NCI-H748 treated with DMSO at 0.1 percent for 48 hours (cell line): ENCODE measurements around the gene NGDN.
"Not testable (repeated sequence)": the region's sequence is repeated elsewhere in the genome, so short reads cannot be mapped to it uniquely, and the experiment has no call there.

Source experiments
- DNase-seq: peaks from one replicate; lab custom pipeline; 2025; lab: John Stamatoyannopoulos, UW

NGDN gene

DNA sequence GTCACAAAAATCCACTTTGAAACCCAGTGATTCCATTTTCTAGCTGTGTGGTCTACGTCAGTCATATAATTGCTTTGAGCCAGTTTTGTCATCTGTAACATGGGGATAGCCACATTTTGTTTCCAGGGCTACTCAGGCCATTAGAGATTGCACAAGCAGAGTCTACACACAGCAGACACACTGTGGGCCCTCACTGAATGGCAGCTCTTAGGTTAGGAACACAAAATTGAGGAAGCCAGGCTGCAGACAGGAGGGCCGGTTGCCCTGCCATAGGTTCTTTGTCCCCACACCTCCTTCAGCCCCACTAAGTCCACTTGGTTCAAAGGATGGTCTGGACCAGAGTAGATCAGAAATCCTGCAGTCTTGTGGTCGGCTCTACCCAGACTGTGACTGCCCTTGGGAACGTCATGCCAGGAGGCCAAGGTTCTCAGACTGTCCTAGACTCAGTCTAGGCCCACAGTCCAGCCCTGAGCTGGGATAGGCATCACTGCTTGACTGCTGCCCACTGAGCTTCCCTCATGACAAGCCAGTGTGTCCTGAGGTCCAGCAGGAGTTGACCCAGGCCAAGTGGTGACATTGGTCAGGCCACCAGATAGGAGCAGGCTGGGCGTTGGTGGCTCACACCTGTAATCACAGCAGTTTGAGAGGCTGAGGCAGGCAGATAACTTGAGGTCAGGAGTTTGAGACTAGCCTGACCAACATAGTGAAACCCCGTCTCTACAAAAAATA, 30.2 kb upstream of the NGDN start:
- DNase-seq, result no peak

DNA sequence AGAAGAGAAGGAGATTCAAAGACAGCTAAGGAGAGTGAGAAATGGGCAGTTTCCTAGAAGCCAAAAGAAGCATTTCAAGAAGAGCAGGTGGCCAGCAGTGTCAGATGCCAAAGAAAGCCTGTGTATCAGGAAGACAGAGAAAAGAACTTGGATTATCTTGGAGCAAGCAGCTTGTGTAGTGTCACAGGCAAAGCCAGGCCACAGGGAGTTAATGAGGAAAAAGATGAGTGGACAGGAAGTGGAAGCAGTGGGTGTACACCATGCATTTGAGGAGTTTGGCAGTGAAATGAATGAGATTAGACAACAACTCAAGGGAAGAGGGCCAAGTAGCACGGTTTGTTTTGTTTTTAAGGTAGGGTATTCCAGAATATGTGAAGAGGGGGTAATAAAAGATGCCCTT, 28.4 kb upstream of the NGDN start:
- no peak for DNase-seq

DNA sequence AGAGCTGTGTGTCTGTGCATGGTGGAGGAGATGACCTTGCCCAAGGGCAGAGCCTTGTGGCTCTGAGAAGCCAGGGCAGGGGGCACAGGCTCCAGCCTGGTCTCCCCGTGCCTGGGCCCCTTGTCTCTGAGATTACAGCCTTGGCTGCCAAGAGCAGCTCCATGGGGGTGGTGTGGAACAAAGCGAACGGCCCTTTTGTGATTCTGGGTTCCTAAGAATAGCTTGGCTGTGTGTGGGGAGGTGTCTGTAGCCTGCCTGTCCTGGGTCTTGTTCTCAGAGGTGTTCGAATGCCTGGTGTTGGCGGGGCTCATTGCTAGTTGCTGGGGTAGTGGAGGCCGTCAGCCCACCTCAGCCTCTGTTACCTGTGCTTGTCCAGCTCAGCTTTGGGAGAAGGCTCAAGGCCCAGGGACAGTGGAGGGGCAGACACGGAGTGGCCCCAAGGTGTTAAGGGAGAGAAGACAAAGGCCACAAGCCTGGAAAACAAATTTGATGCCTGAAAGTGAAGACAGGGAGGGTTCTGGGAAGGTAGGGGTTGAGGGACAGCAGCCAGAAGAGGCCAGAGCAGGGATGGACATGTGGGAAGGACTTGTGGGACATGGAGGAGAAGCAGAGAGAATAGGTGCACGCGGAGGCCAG, 26.7 kb upstream of the NGDN start:
- DNase-seq, result no peak

DNA sequence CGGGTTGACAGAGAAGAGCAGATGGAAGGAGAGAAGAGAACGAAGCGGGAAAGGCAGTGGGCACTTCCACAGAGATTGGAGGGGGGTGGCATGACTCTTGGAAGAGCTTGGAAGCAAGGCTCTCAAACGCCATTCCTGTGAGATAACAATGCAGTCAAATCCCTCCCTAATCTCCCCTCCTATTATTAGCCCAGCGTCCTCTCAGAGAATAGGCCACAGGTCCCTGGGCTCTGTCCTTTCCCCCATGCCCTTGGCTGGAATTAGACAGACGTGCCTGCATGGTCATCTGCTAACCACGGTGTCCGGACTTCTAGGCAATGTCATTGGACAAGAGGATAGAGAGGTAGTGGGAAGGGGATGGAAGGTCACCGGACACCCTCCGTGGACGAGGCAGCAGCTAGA, 26.1 kb upstream of the NGDN start:
- DNase-seq, result no peak

DNA sequence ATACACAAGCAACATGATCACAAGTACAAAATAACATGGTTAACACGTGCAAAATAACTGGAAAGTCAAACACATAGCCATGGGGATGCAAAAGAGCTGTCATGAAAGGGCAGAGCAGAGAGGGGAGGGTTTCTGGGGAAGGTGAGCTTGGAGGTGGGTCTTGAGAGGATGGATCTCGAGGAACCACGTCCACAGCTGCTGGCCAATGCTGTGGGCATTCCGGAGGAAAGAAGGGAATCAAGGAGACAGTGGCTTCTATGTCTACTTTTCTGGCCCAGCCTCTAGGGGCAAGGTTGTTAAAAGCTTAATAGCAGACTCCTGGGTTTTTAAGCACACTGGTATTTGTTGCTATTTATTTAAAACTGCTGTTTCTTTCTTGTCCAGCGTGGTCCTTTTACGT, 25.6 kb upstream of the NGDN start:
- no peak for DNase-seq

DNA sequence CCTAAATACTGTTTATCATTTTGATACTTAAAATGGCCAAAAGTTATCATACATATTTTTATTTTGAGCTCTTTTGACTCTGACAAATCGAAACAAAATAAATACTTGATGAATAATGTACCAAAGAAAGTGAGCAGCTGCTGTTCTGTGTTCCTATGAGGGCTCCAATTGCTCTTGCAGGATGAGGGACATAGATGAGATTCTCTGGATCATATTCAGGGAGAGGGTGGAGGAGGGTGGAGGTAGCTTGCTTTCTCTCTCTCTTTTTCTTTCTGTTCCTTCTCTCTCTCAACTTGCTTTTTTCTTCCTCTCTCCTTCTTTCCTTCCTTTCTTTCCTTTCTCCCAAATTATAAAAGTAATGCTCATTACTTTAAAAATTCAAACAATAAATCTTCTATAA, 25.2 kb upstream of the NGDN start:
- DNase-seq, result no peak

DNA sequence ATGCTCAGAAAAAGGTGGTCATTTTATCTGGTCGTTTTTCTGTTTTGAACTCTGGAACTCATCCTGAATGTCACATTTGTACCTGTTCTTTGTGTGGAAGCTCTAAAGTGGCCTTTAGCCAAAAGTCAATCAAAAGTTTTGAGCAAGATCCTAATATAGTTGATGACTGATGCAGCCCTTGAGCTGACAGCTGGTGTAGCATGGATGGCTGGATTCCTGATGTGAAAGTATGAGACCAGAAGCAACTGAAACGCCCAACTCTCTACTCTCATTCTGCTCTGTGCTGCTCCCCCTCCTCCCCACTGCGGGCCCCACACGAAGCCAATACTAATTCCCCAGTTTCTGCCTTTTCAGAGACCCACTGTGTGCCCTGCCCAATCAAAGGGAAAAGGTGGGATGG, 23.7 kb upstream of the NGDN start:
- DNase-seq, result no peak

DNA sequence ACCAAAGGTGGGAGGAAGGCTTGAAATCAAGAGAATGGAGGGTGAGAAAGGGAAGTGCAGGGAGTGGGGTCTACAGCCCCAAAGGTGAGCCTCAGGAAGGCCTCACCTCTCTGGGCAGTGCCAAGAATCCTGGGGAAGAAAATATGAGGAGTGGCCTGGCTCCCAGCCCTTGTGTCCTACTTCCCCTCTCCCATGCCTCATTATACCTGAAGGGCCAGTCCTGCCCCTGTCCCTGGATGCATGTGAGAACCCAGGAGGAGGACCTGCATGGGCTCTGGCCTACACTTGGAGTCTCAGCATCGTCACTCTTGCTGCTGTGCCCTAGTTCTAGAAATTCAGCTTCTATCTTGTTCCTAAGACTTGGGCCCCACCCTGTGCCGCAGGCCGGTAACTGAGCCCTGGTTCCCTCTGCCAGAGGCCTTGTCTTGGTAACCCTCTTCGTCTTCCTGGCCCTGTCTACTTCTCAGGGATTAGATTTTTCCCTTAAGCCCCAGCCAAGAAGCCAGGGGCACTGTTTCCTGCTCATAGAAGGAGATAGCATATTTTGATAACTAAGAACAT, 23.1 kb upstream of the NGDN start:
- no peak for DNase-seq

DNA sequence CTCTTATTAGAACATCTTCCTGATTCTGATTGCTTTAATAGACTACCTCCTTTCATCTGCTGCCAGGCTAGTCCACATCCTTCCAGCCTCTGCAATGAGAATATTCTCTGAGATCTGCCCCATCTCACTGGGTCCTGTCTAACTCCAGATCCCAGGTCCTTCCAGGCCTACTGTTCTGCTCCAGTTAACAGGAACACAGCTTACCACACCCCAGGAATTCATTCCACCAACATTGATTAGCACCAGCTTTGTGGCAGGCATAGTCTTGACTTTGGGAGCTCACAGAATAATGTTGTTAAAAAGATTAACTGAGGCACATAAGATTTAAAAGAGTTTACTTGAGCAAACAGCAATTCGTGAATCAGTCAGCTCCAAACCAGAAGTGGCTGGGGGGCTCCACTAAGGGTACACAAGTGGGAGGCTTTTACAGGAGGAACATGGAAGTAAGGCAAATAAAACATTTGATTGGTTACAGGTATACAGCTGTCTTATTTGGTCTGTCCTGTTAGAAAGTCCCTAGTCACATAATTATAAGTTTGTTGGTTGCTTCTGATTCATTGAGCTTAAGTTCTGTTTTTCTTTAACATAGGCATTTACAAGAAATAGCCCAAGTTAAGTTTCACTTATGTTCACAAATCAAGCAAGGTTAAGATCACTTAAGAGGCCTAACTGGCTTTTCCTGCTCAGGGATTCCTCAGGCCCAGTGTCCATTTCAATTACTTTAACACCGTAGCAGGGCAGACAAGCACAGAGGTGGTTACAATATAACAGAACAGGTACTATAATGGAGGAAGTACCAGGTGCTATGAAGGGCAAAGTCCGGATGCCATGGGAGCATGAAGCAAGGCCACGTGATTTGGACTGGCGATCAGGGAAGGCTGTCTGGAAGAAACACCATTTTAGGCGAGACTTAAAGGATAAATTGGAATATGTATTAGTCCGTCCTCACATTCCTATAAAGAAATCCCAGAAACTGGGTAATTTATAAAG, 21.8 kb upstream of the NGDN start:
- no peak for DNase-seq

DNA sequence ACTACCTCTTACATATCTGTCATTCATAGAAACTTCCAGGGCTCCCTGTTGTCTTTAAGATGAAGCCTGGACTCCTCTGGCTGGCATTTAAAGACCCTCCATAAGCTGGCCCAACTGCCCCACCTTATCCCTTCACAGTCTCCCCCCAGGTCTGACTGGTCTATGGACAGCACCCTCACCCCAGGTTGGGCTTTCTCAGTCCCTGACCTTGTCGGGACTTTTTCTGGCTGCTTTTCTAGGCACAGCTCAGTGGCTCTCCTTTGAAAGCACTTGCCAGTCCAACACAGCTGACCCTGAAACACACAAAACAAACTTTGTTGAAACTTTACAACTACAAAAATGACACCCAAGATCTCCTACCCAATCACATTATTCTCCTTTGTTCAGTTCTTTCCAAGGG, 20.2 kb upstream of the NGDN start:
- DNase-seq, result no peak

DNA sequence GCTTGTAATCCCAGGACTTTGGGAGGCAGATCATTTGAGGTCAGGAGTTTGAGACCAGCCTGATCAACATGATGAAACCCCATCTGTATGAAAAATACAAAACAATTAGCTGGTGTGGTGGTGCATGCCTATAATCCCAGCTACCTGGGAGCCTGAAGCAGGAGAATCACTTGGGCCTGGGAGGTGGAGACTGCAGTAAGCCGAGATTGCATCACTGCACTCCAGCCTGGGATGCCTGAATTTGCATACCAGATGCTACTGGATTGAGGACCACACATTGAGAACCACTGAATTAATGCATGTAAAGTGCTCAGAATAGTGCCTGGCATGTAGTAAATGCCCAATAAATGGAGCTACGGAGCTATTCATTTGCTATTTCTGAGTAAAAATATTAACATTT, 19.1 kb upstream of the NGDN start:
- no peak for DNase-seq

DNA sequence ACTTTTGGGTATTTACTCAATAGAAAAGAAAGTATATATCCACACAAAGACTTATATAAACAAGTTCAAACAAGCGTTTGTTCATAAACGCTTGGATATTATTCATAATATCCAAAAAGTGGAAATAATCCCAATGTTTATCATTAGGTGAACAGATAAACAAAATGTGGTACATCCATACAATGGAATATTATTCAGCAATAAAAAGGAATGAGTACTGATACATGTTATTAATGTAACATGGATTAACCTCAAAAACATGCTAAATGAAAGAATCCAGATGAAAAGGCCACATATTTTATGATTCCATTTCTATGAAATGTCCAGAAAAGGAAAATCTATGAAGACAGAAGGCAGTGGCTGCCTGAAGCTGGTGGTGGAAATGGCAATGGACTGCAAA, 17.3 kb upstream of the NGDN start:
- no peak for DNase-seq

DNA sequence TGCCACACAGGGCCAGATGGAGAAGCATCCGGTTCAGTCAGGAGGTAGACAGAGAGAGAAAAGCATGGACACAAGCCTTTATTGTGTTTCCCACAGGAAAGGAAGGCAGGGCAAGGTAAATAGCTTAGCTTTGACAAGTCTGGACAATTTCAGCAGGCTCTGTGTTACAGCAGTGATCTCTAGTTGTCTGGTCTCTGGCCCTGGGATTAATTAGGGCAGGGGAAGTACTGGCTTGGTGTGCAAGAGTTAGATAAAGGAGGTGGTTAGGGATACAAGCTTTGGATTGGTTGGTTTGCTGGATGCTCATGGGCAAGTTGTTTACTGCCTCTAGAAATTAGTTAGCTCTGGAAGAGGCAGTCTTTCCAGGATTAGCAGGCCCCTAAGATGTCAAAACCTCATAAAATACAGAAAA, 15.1 kb upstream of the NGDN start:
- no peak for DNase-seq

DNA sequence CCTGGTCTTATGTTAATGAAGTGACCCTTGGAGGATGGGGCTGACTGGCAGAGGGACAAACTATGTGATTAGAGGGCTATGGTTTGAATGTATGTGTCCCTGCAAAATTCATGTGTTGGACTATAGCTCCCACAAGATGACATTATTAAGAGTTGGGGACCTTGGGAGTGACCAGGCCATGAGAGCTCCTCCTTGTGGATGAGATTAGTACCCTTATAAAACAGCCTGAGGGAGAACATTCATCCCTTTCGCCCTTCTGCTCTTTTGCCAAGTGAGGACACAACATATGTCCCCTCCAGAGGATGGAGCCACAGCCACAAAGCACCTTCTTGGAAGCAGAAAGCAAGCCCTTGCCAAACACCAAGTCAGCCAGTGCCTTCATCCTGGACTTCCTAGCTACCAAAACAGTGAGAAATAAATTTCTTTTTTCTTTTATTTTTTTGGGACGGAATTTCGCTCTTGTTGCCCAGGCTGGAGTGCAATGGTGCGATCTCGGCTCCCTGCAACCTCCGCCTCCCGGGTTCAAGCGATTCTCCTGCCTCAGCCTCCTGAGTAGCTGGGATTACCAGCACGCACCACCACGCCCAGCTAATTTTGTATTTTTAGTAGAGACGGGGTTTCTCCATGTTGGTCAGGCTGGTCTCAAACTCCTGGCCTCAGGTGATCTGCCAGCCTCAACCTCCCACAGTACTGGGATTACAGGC, 12.5 kb upstream of the NGDN start:
- not testable (repeated sequence) for DNase-seq

DNA sequence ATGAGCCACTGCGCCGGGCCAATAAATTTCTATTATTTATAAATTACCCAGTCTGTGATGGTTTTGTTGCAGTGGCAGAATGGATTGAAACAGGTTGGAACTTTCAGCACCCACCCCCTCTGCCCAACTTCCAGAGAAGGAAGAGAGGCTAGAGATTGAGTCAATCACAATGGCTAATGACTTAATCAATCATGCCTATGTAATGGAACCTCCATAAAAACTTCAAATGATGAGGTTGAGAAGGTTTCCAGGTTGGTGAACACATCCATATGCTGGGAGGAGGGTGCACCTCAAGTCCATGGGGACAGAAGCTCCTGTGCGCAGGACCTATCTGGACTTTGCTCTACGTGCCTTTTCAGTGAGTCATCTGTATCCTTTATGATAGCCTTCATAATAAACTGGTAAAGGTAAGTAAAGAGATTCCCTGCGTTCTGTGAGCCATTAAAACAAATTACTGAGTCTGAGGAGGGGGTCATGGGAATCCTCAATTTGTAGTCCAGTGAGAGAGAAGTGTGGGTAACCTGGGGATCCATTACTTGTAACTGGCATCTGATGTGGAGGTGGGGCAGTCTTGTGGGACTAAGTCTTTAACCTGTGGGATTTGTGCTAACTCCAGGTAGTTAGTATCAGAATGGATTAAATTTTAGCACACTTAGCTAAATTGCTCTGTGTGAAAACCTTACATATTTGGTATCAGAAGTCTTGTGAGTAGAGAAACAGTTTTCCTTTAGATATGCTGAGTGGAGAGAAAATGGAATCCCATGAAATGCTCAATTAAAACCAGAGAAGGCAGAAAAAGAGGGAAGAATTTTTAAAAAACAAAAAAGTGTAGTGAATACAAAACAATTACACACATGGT, 11.7 kb upstream of the NGDN start:
- no peak for DNase-seq

DNA sequence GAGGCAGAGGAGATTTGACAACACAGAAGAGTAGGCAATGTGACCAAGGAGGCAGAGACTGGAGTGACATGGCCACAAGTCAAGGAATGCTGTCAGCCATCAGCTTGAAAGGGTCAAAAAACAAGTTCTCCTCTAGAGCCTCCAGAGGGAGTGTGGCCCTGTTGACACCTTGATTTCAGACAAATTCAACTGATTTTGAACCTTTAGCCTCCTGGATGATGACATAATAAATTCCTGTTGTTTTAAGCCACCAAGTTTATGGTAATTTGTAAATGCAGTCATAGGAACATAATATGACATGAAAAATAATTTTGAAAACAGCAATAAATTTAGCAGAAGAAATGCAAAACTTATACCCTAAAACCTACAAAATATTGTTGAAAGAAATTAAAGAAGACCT, 8.5 kb upstream of the NGDN start:
- no peak for DNase-seq

DNA sequence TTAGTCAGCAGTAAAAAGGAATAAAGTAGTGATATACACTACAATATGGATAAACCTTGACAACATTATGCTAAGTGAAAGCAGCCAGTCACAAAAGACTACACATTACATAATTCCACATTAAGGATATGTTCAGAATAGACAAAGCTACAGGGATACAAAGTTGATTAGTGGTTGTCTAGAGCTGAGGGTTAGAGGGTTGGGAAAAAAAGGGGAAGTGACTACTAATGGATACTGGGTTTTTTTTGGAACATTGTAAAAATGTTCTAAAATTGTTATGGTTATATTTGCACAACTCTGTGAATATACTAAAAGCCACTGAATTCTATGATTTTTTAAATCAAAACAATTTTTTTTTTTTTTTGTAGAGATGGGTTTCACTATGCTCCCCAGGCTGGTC, 4.8 kb upstream of the NGDN start:
- no peak for DNase-seq

DNA sequence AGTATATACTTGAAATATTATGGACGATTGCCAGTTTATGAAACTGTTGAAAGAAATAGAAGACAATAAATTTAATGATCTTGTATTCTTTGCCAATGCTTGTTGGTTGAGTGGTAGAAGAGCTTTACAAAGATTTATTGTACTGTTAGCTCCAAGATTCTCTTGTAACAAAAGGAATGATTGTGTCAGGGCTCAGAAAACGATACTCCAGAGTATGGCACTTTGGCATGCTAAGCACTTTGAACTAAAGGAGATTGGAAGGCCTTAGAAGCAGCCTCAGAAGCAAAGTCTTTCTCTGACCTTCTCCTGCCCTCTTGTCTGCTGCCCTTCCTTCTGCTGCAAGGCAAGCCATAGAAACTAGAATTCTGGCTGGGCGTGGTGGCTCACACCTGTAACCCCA, 4.2 kb upstream of the NGDN start:
- DNase-seq, result no peak

DNA sequence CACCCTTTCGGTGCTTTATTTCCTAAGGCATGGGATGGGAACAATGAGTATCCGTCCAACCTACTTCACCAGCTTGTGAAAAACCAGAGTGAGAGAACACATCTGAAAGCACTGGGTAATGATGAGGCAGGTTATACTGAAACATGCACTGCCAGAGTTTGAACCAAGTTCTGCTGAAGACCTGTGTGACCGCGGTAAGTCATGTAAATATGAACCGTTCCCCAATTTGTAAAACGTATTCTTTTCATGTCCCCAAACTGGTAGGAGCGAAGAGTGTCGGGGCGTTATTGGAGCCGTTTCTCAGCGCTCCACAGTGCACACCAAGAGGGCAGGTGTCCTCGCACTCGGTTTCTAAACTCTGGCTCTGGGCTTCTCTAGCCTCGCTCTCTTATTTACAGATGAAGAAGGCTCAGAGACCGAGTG, 788 bp upstream of the NGDN start:
- DNase-seq, result no peak

DNA sequence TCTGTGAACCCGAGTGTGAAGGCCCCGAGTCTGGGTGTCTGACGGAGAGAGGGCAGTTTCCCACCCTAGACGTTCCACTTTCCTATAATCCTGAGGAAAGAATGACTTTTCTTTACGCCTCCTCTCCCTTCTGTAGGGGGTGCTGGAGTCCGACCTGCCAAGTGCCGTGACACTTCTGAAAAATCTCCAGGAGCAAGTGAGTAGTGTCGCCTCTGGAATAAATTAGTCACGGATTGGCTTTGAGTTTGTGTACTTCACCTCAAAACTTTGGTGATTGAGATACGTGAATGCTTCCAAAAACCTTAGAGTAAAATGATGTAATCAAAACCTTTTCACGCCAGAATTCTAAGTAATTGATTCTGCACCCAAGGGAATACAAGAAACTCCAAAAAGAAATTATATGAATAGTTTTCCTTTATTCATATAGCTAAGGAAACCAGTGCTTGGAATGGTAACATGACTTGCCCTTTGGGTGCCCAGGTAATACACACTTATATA, 452 bp downstream of the NGDN start:
- no peak for DNase-seq

DNA sequence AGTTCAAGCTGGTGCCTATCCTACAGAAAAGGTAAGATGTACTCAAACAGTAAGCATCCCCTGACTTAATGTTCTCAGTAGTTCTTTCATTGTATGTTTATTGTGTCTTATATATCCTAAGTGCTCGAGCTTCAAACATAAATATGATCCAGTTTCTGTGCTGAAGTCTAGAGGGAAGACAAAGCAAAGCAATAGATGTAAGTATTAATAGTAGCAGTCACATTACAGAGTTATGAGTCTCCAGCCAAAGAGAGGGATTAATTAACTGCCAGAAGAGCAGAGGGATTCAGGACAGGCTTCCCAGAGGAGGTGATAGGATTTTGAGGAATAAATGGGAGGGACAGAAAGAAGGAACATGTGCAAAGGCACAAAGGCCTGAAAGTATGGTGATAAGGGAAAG, 1.4 kb downstream of the NGDN start:
- DNase-seq, result no peak
